H9 (cell line): ENCODE results near the gene KMT5B. TPM values are rescaled to one million over a fixed set of nuclear protein-coding genes. Genes with fewer than 3 reads are reported as not detected.

Experiments
- DNase-seq: peaks from one replicate; pipeline ENCODE4 v3.0.0-alpha.2; 2017
- H2AFZ ChIP-seq: one replicate; pipeline ENCODE4 v1.6.1; 2013; ENCODE audit warnings: mild to moderate bottlenecking, low read length, control low read depth, moderate library complexity
- H2AK5ac ChIP-seq: 2 replicates; pipeline ENCODE4 v1.6.1; 2013; ENCODE audit warnings: low read length, control low read depth, mixed read lengths; ENCODE audit not compliant: insufficient read length
- H2BK120ac ChIP-seq: one replicate; pipeline ENCODE4 v1.6.1; 2013; ENCODE audit warnings: low read depth, mild to moderate bottlenecking, low read length, control low read depth, inconsistent platforms; ENCODE audit not compliant: poor library complexity, severe bottlenecking
- H2BK12ac ChIP-seq: 2 replicates; pipeline ENCODE4 v1.6.1; 2013; ENCODE audit warnings: low read length, control low read depth, mixed read lengths, low read depth; ENCODE audit not compliant: insufficient read length
- H2BK15ac ChIP-seq: 2 replicates; pipeline ENCODE4 v1.6.1; 2013; ENCODE audit warnings: low read depth, low read length, control low read depth
- H2BK20ac ChIP-seq: one replicate; pipeline ENCODE4 v1.6.1; 2013; ENCODE audit warnings: low read depth, mild to moderate bottlenecking, low read length, control low read depth, inconsistent platforms; ENCODE audit not compliant: poor library complexity, severe bottlenecking
- H2BK5ac ChIP-seq: 2 replicates; pipeline ENCODE4 v1.6.1; 2013; ENCODE audit warnings: low read length, control low read depth, mixed read lengths; ENCODE audit not compliant: insufficient read length
- H3K14ac ChIP-seq: 2 replicates; pipeline ENCODE4 v1.6.1; 2013; ENCODE audit warnings: low read length, control low read depth; ENCODE audit not compliant: insufficient read depth
- H3K18ac ChIP-seq: 2 replicates; pipeline ENCODE4 v1.6.1; 2013; ENCODE audit warnings: low read depth, mild to moderate bottlenecking, mixed read lengths, low read length, control low read depth; ENCODE audit not compliant: insufficient read length
- H3K23ac ChIP-seq: 2 replicates; pipeline ENCODE4 v1.6.1; 2013; ENCODE audit warnings: low read length, control low read depth, mixed read lengths, low read depth; ENCODE audit not compliant: insufficient read length
- H3K23me2 ChIP-seq: 2 replicates; pipeline ENCODE4 v1.6.1; 2013; ENCODE audit warnings: low read depth, mild to moderate bottlenecking, mixed read lengths, low read length, control low read depth; ENCODE audit not compliant: insufficient read length, poor library complexity, severe bottlenecking
- H3K27ac ChIP-seq: 2 replicates; pipeline ENCODE4 v1.5.1; 2013; ENCODE audit warnings: low read length, control low read depth, mixed read lengths, low read depth; ENCODE audit not compliant: insufficient read length
- H3K27me3 ChIP-seq: 2 replicates; pipeline ENCODE4 v1.6.1; 2013; ENCODE audit warnings: low read length, control low read depth, inconsistent platforms; ENCODE audit not compliant: insufficient read depth
- H3K4ac ChIP-seq: 2 replicates; pipeline ENCODE4 v1.6.1; 2013; ENCODE audit warnings: low read depth, mild to moderate bottlenecking, control low read depth, inconsistent platforms, low read length, moderate library complexity
- H3K4me1 ChIP-seq: 2 replicates; pipeline ENCODE4 v1.6.1; 2013; ENCODE audit warnings: low read length, control low read depth, inconsistent platforms; ENCODE audit not compliant: insufficient read depth
- H3K4me2 ChIP-seq: 2 replicates; pipeline ENCODE4 v1.6.1; 2013; ENCODE audit warnings: low read length, control low read depth, mixed read lengths; ENCODE audit not compliant: insufficient read length, insufficient read depth
- H3K56ac ChIP-seq: 2 replicates; pipeline ENCODE4 v1.6.1; 2013; ENCODE audit warnings: low read depth, mild to moderate bottlenecking, mixed read lengths, low read length, control low read depth; ENCODE audit not compliant: insufficient read length
- H3K79me1 ChIP-seq: 2 replicates; pipeline ENCODE4 v1.6.1; 2013; ENCODE audit warnings: low read depth, mild to moderate bottlenecking, moderate library complexity, low read length, control low read depth, inconsistent platforms; ENCODE audit not compliant: insufficient read depth, poor library complexity, severe bottlenecking
- H3K79me2 ChIP-seq: 2 replicates; pipeline ENCODE4 v1.6.1; 2013; ENCODE audit warnings: low read length, control low read depth, inconsistent platforms; ENCODE audit not compliant: insufficient read depth
- H3K9ac ChIP-seq: 2 replicates; pipeline ENCODE4 v1.6.1; 2013; ENCODE audit warnings: low read length, control low read depth, mixed read lengths; ENCODE audit not compliant: insufficient read length; ENCODE audit errors: extremely low read depth
- H3K9me3 ChIP-seq: one replicate; pipeline ENCODE4 v1.6.1; 2013; ENCODE audit warnings: low read depth, low read length, inconsistent platforms; ENCODE audit not compliant: control insufficient read depth
- H3T11ph ChIP-seq: one replicate; pipeline ENCODE4 v1.6.1; 2013; ENCODE audit warnings: mild to moderate bottlenecking, low read length, control low read depth, inconsistent platforms
- H4K20me1 ChIP-seq: one replicate; pipeline ENCODE4 v1.6.1; 2013; ENCODE audit not compliant: control insufficient read depth, insufficient read length, insufficient read depth
- H4K5ac ChIP-seq: 2 replicates; pipeline ENCODE4 v1.6.1; 2013; ENCODE audit warnings: low read depth, mild to moderate bottlenecking, mixed read lengths, low read length, control low read depth; ENCODE audit not compliant: insufficient read length
- H4K8ac ChIP-seq: replicated peaks from 2 replicates; pipeline ENCODE4 v1.6.1; 2013; ENCODE audit warnings: low read length, control low read depth, mixed read lengths, low read depth; ENCODE audit not compliant: insufficient read length
- H4K91ac ChIP-seq: 2 replicates; pipeline ENCODE4 v1.6.1; 2013; ENCODE audit warnings: low read depth, mild to moderate bottlenecking, moderate library complexity, mixed read lengths, low read length, control low read depth; ENCODE audit not compliant: insufficient read length
- H3K27ac Mint-ChIP-seq, 3 experiments: 2 replicates in 2 of 3; 3 replicates in 1 of 3; pipeline ENCODE4 v1.8.0; 2020 to 2021; ENCODE audit warnings: mixed read lengths in 3 of 3, mild to moderate bottlenecking in 1 of 3, moderate library complexity in 1 of 3
- H3K27me3 Mint-ChIP-seq: 2 replicates; pipeline ENCODE4 v1.8.0; 2021; ENCODE audit warnings: low read depth, mild to moderate bottlenecking, moderate library complexity, mixed read lengths
- H3K36me3 Mint-ChIP-seq, 3 experiments: 2 replicates in 2 of 3; 3 replicates in 1 of 3; pipeline ENCODE4 v1.8.0; 2020 to 2021; ENCODE audit warnings: low read depth in 3 of 3, mixed read lengths in 3 of 3; ENCODE audit not compliant: insufficient read depth in 1 of 3
- H3K4me1 Mint-ChIP-seq, 2 experiments: 2 replicates each; pipeline ENCODE4 v1.8.0; 2020; ENCODE audit warnings: mixed read lengths in 2 of 2
- H3K4me3 Mint-ChIP-seq, 2 experiments: 2 replicates in 1 of 2; 3 replicates in 1 of 2; pipeline ENCODE4 v1.8.0; 2020 to 2021; ENCODE audit warnings: mild to moderate bottlenecking in 2 of 2, mixed read lengths in 2 of 2, moderate library complexity in 1 of 2
- H3K9me3 Mint-ChIP-seq, 2 experiments: 2 replicates in 1 of 2; 3 replicates in 1 of 2; pipeline ENCODE4 v1.8.0; 2020; ENCODE audit warnings: mild to moderate bottlenecking in 2 of 2, mixed read lengths in 2 of 2, moderate library complexity in 1 of 2
- CTCF ChIP-seq: fragments of 200-600 bp; sonication (generic); conservative IDR thresholded peaks from 3 replicates; pipeline ENCODE4 v1.8.0; 2021; ENCODE audit warnings: antibody characterized with exemption, mild to moderate bottlenecking
- WGBS: extraction: QIAGEN DNeasy Blood & Tissue Kit; methylation state at CpG from one replicate; pipeline ENCODE4 v1.1.7; 2013; ENCODE audit warnings: missing lambda C conversion rate, low lambda C conversion rate, mixed read lengths; ENCODE audit not compliant: insufficient read length; ENCODE audit errors: extremely low coverage; 5-methylcytosine and 5-hydroxymethylcytosine counted together
- total RNA-seq: library from RNA; stranded (reverse); gene quantifications from 2 replicates; pipeline ENCODE4 v1.2.1, GENCODE V29; 2021

KMT5B gene
- total RNA-seq, 1 experiment from 2014 or later, result 61.6 TPM

GRCh38 chr11:68117853-68118470 lies 95.1 kb downstream of the KMT5B start:
- H3K9me3 Mint-ChIP-seq, result no peaks in the 10 kb centered on the region
- H3K36me3 Mint-ChIP-seq, result peaks cover 5 to 37% (median 21%) of the 10 kb centered on the region in 3 experiments; a peak in 5 of 7 replicates
- Histone ChIP-seq H3K14ac (no peak overlapping the region), H3K79me1 (no peaks in the 10 kb centered on the region), H3K4me2 (peak overlapping the region; percentile 46), H4K91ac (no peak overlapping the region), H2BK120ac (no peak overlapping the region), H2AFZ (no peak overlapping the region), H3K4ac (no peak overlapping the region), H3K79me2 (peaks cover 59% of the 10 kb centered on the region), H2BK12ac (no peak overlapping the region), H2BK15ac (no peak overlapping the region), H3K23ac (no peak overlapping the region), H3K56ac (no peak overlapping the region), H3K9me3 (no peaks in the 10 kb centered on the region), H2BK5ac (no peak overlapping the region), H4K5ac (no peak overlapping the region), H3K27me3 (no peaks in the 10 kb centered on the region), H3K9ac (no peak overlapping the region), H2AK5ac (no peak overlapping the region), H3K27ac (no peak overlapping the region), H3K4me1 (no peaks in the 10 kb centered on the region; the same call in 1 of the 2 replicates), H4K20me1 (no peaks in the 10 kb centered on the region), H3K23me2 (peaks cover 18% of the 10 kb centered on the region), H2BK20ac (no peak overlapping the region), H3T11ph (no peak overlapping the region), H4K8ac (no peak overlapping the region), H3K18ac (no peak overlapping the region)
- no peaks in the 10 kb centered on the region for H3K27me3 Mint-ChIP-seq
- H3K4me3 Mint-ChIP-seq, result peak overlapping the region; percentile 67 to 82
- peaks cover 35 to 46% of the 10 kb centered on the region in 2 experiments for H3K4me1 Mint-ChIP-seq
- peak overlapping the region; percentile 55 to 86 (median 84); a peak in 6 of 7 replicates for H3K27ac Mint-ChIP-seq
- DNase-seq, result peak; percentile 54
- WGBS, result no CpG with 5 or more reads among the region's 11 CpGs
- no peak for TF ChIP-seq CTCF
